Osteoblast (primary cell): ENCODE results near the gene FAM187B. TPM values are rescaled to one million over a fixed set of nuclear protein-coding genes. Genes with fewer than 3 reads are reported as not detected.

ENCODE experiments used
- DNase-seq: peaks from one replicate; pipeline ENCODE4 v3.0.0; 2011; ENCODE audit warnings: low spot score, mixed read lengths; ENCODE audit not compliant: insufficient read length; ENCODE audit errors: missing footprints
- H2AFZ ChIP-seq: 2 replicates; pipeline ENCODE4 v1.6.0; 2011; ENCODE audit warnings: mild to moderate bottlenecking, low read length
- H3K27ac ChIP-seq: 2 replicates; pipeline ENCODE4 v1.5.1; 2011; ENCODE audit warnings: mild to moderate bottlenecking, low read depth, low read length, moderate library complexity
- H3K27me3 ChIP-seq: 2 replicates; pipeline ENCODE4 v1.6.0; 2012; ENCODE audit warnings: mild to moderate bottlenecking, control low read depth, inconsistent platforms, low read length, moderate library complexity; ENCODE audit not compliant: insufficient read depth
- H3K36me3 ChIP-seq: 2 replicates; pipeline ENCODE4 v1.5.1; 2011; ENCODE audit warnings: mild to moderate bottlenecking, low read length, control low read depth, moderate library complexity; ENCODE audit not compliant: insufficient read depth
- H3K4me1 ChIP-seq: 2 replicates; pipeline ENCODE4 v1.5.1; 2011; ENCODE audit warnings: mild to moderate bottlenecking, low read length, control low read depth, moderate library complexity; ENCODE audit not compliant: insufficient read depth
- H3K4me2 ChIP-seq: 2 replicates; pipeline ENCODE4 v1.6.0; 2011; ENCODE audit warnings: mild to moderate bottlenecking, low read length; ENCODE audit not compliant: insufficient read depth
- H3K4me3 ChIP-seq: fragments of 200-600 bp; sonication (generic); 3 replicates; pipeline ENCODE4 v1.5.1; 2012; ENCODE audit warnings: mild to moderate bottlenecking, low read length, inconsistent platforms; ENCODE audit not compliant: insufficient read depth
- H3K79me2 ChIP-seq: 2 replicates; pipeline ENCODE4 v1.6.0; 2012; ENCODE audit warnings: mild to moderate bottlenecking, low read length, control low read depth, inconsistent platforms; ENCODE audit not compliant: insufficient read depth
- H3K9me3 ChIP-seq: 2 replicates; pipeline ENCODE4 v1.5.1; 2011; ENCODE audit warnings: low read depth, low read length, control low read depth
- H4K20me1 ChIP-seq: 2 replicates; pipeline ENCODE4 v1.6.0; 2012; ENCODE audit warnings: mild to moderate bottlenecking, low read length, control low read depth; ENCODE audit not compliant: insufficient read depth
- total RNA-seq: library from RNA; depleted of rRNA; stranded (reverse); fragments of >200 nt; gene quantifications from 2 replicates; pipeline ENCODE4 v1.2.3, GENCODE V29; 2012
- TF ChIP-seq, protein P1 (sequence below): IDR thresholded peaks from 2 replicates; pipeline ENCODE4 v1.5.1; 2011; ENCODE audit warnings: mild to moderate bottlenecking, low read depth, low read length, moderate library complexity; ENCODE audit errors: extremely low read depth

The FAM187B gene
- total RNA-seq, 1 donor = not detected

DNA sequence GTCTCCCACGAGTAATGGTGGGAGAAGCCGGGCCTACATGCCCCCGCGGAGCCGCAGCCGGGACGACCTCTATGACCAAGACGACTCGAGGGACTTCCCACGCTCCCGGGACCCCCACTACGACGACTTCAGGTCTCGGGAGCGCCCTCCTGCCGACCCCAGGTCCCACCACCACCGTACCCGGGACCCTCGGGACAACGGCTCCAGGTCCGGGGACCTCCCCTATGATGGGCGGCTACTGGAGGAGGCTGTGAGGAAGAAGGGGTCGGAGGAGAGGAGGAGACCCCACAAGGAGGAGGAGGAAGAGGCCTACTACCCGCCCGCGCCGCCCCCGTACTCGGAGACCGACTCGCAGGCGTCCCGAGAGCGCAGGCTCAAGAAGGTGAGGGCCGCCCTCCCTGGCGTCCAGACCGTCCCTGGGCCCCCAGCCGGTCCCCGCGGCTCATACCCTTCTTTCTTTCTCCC, 38.8 kb upstream of the FAM187B start:
- DNase-seq = no peak
- H3K4me3 ChIP-seq = peak overlapping the region; percentile 76

DNA sequence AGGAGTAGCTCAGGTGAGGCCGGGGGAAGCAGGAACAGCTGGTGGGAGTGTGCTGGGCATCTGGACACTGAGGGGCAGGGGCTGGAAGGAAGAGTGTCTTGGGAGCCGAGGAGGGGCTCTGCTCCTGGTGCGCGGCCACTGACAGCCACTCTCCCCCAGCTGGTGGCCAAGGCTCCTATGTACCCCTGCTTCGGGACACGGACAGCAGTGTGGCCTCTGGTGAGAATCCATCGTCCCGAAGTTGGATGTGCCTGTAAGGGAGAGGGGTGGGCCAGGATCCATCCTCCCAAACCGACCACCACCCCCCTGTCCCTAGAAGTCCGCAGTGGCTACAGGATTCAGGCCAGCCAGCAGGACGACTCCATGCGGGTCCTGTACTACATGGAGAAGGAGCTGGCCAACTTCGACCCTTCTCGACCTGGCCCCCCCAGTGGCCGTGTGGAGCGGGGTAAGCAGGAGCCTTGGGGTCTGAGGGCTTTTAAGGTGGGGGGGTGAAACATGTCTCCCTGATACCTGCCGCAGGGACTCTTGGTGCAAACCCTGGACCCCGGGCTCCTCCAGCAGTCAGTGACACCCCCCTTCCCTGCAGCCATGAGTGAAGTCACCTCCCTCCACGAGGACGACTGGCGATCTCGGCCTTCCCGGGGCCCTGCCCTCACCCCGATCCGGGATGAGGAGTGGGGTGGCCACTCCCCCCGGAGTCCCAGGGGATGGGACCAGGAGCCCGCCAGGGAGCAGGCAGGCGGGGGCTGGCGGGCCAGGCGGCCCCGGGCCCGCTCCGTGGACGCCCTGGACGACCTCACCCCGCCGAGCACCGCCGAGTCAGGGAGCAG, 38.2 kb upstream of the FAM187B start:
- Histone ChIP-seq H3K4me3 (peak overlapping the region; percentile 76), H3K79me2 (peaks cover 12% of the 10 kb centered on the region), H3K4me2 (peak overlapping the region; percentile 89), H3K36me3 (peaks cover 14% of the 10 kb centered on the region), H3K4me1 (peaks cover 6% of the 10 kb centered on the region), H2AFZ (peak overlapping the region; percentile 80), H3K27ac (peak overlapping the region; percentile 74), H4K20me1 (peaks cover 15% of the 10 kb centered on the region), H3K9me3 (no peaks in the 10 kb centered on the region), H3K27me3 (peaks cover 8% of the 10 kb centered on the region)
- peak; percentile 94 for DNase-seq
- TF ChIP-seq, protein P1, sequence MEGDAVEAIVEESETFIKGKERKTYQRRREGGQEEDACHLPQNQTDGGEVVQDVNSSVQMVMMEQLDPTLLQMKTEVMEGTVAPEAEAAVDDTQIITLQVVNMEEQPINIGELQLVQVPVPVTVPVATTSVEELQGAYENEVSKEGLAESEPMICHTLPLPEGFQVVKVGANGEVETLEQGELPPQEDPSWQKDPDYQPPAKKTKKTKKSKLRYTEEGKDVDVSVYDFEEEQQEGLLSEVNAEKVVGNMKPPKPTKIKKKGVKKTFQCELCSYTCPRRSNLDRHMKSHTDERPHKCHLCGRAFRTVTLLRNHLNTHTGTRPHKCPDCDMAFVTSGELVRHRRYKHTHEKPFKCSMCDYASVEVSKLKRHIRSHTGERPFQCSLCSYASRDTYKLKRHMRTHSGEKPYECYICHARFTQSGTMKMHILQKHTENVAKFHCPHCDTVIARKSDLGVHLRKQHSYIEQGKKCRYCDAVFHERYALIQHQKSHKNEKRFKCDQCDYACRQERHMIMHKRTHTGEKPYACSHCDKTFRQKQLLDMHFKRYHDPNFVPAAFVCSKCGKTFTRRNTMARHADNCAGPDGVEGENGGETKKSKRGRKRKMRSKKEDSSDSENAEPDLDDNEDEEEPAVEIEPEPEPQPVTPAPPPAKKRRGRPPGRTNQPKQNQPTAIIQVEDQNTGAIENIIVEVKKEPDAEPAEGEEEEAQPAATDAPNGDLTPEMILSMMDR = no peak

More for the DNA sequence above, 38.8 kb upstream of the FAM187B start:
- peaks cover 16% of the 10 kb centered on the region for H3K36me3 ChIP-seq
- H3K4me2 ChIP-seq = peak overlapping the region; percentile 89
- peaks cover 6% of the 10 kb centered on the region for H3K4me1 ChIP-seq
- H2AFZ ChIP-seq = peak overlapping the region; percentile 80
- H4K20me1 ChIP-seq = peaks cover 21% of the 10 kb centered on the region
- no peaks in the 10 kb centered on the region for H3K9me3 ChIP-seq
- H3K27ac ChIP-seq = peak overlapping the region; percentile 74
- TF ChIP-seq, protein P1 = no peak
- H3K27me3 ChIP-seq = peaks cover 6% of the 10 kb centered on the region
- H3K79me2 ChIP-seq = peaks cover 12% of the 10 kb centered on the region

DNA sequence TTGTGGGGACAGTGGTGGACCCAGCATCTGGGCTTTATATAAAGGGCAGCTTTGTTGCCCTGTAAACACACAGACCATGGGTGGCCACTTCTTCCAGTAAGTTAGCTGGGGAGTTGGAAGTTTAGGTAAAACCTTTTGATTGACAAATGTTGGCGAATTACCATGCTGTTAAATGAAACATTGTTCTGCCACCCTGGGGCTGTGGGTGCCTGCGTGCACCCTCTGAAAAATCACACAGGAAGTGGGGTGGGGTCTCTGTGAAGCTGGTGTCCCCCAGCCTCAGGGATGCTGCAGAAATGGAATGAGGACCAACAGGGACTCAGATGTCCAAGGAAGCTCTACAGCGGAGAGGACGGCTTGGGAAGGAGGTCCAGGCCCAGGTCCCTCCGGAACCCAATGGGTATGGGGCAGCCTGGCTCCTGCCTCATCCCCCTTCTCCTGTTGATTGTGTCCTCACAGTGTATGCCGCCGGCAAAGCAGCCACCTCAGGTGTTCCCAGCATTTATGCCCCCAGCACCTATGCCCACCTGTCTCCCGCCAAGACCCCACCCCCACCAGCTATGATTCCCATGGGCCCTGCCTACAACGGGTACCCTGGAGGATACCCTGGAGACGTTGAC, 37.5 kb upstream of the FAM187B start:
- Histone ChIP-seq H3K79me2 (peaks cover 9% of the 10 kb centered on the region), H3K4me2 (no peak overlapping the region), H3K36me3 (peaks cover 8% of the 10 kb centered on the region), H2AFZ (no peak overlapping the region), H3K4me1 (peaks cover 6% of the 10 kb centered on the region), H3K9me3 (no peaks in the 10 kb centered on the region), H4K20me1 (peaks cover 10% of the 10 kb centered on the region), H3K27me3 (peaks cover 8% of the 10 kb centered on the region), H3K27ac (no peak overlapping the region), H3K4me3 (no peak overlapping the region)
- DNase-seq = peak; percentile 29
- TF ChIP-seq, protein P1 = no peak
